Lung (tissue), 12 donors: ENCODE measurements around the gene AP2B1. TPM values are rescaled to one million over a fixed set of nuclear protein-coding genes. Genes with fewer than 3 reads are reported as not detected.

Source experiments
- ATAC-seq: fragments of 200-7000 bp; cut with Tn5 transposase; one replicate; pipeline ENCODE4 v1.9.1; 2020; ENCODE audit warnings: moderate number of reproducible peaks; ENCODE audit not compliant: insufficient read depth, low FRiP score
- DNase-seq, 3 donors: peaks; one replicate each; pipeline ENCODE4 v3.0.0-alpha.2; 2013 to 2017
- H3K27ac ChIP-seq, 2 donors: one replicate each; pipeline ENCODE4 v1.5.1; 2013; ENCODE audit warnings: mild to moderate bottlenecking in 2 of 2, moderate library complexity in 2 of 2, control low read depth in 1 of 2, inconsistent platforms in 1 of 2, low read depth in 1 of 2, low read length in 1 of 2
- H3K27me3 ChIP-seq, 3 donors: one replicate each; pipeline ENCODE4 v1.5.1; 2013; ENCODE audit warnings: low read length in 2 of 3; ENCODE audit not compliant: control insufficient read depth in 3 of 3, insufficient read depth in 3 of 3
- H3K36me3 ChIP-seq, 4 donors: one replicate each; pipeline ENCODE4 v1.5.1; 2013; ENCODE audit warnings: low read length in 4 of 4, mild to moderate bottlenecking in 1 of 4, moderate library complexity in 1 of 4; ENCODE audit not compliant: control insufficient read depth in 4 of 4, insufficient read depth in 4 of 4
- H3K4me1 ChIP-seq, 5 donors: one replicate each; pipeline ENCODE4 v1.5.1; 2013; ENCODE audit warnings: low read length in 5 of 5, mild to moderate bottlenecking in 2 of 5, moderate library complexity in 1 of 5; ENCODE audit not compliant: control insufficient read depth in 5 of 5, insufficient read depth in 5 of 5
- H3K4me3 ChIP-seq: one replicate; pipeline ENCODE4 v1.5.1; 2013; ENCODE audit warnings: mild to moderate bottlenecking, control low read depth, moderate library complexity
- H3K9ac ChIP-seq, 2 donors: one replicate each; pipeline ENCODE4 v1.5.1; 2013; ENCODE audit warnings: low read length in 2 of 2, control low read depth in 1 of 2; ENCODE audit not compliant: insufficient read depth in 1 of 2
- H3K9me3 ChIP-seq, 4 donors: one replicate each; pipeline ENCODE4 v1.5.1; 2013; ENCODE audit warnings: low read length in 3 of 4, mild to moderate bottlenecking in 1 of 4, moderate library complexity in 1 of 4; ENCODE audit not compliant: control insufficient read depth in 4 of 4, insufficient read depth in 3 of 4
- WGBS, 2 donors: extraction: QIAGEN DNeasy Blood & Tissue Kit; methylation state at CpG; one replicate each; pipeline ENCODE4 v1.1.7; 2013; 5-methylcytosine and 5-hydroxymethylcytosine counted together
- polyA plus RNA-seq, 2 donors: library from polyadenylated mRNA; stranded (reverse); fragments of 200-250 nt; gene quantifications; one replicate each; pipeline ENCODE4 v1.2.1, GENCODE V29; 2013
- total RNA-seq, 2 donors: library from RNA; depleted of rRNA in 1 of 2; stranded (reverse); fragments of >200 nt in 1 of 2; gene quantifications; one replicate each; pipeline ENCODE4 v1.2.1, GENCODE V29; 2014 to 2021
- TF ChIP-seq, protein P1 (sequence below): IDR thresholded peaks from 2 replicates; pipeline ENCODE4 v1.5.1; 2012; ENCODE audit warnings: mild to moderate bottlenecking; ENCODE audit errors: control extremely low read depth, extremely low read depth
- donor health status: control.
- donor health status: control.
- donor health status: Bipolar disorder and iron deficiency.
- donor health status: healthy.
- donor health status: DM: yes; HTN: yes; CAD: no.

The AP2B1 gene
- total and polyA plus RNA-seq, 4 donors = 52.9 to 156 (median 82.4) TPM

DNA sequence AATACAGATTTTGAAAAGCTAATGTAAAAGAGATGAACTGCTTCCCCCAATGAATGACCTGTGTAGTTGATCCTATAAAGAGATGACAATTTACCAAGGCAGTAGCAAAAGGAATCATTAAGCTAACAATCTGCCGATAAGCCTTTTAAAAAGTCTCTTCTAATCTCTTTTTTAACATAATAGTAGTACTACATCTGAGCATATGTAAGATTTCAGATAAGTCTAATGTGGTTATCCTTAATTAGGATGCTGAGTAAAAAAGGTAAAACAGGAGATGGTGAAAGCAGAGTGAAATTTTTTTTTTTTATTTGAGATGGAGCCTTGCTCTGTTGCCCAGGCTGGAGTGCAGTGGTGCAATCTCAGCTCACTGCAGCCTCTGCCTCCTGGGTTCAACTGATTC is 118.1 kb downstream of the AP2B1 start:
- Histone ChIP-seq H3K9ac (no peak overlapping the region), H3K27me3 (no peaks in the 10 kb centered on the region), H3K9me3 (no peaks in the 10 kb centered on the region), H3K36me3 (peaks cover 0 to 6% (median 4%) of the 10 kb centered on the region in 4 donors), H3K4me3 (no peak overlapping the region), H3K27ac (no peak overlapping the region), H3K4me1 (peaks cover 0 to 8% (median 1%) of the 10 kb centered on the region in 5 donors)
- whole genome bisulfite sequencing, 2 donors = 95 to 98% methylated on average over 1 of the region's 1 CpG
- DNase-seq (no peak), ATAC-seq (no peak)
- TF ChIP-seq, protein P1, sequence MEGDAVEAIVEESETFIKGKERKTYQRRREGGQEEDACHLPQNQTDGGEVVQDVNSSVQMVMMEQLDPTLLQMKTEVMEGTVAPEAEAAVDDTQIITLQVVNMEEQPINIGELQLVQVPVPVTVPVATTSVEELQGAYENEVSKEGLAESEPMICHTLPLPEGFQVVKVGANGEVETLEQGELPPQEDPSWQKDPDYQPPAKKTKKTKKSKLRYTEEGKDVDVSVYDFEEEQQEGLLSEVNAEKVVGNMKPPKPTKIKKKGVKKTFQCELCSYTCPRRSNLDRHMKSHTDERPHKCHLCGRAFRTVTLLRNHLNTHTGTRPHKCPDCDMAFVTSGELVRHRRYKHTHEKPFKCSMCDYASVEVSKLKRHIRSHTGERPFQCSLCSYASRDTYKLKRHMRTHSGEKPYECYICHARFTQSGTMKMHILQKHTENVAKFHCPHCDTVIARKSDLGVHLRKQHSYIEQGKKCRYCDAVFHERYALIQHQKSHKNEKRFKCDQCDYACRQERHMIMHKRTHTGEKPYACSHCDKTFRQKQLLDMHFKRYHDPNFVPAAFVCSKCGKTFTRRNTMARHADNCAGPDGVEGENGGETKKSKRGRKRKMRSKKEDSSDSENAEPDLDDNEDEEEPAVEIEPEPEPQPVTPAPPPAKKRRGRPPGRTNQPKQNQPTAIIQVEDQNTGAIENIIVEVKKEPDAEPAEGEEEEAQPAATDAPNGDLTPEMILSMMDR = no peak

DNA sequence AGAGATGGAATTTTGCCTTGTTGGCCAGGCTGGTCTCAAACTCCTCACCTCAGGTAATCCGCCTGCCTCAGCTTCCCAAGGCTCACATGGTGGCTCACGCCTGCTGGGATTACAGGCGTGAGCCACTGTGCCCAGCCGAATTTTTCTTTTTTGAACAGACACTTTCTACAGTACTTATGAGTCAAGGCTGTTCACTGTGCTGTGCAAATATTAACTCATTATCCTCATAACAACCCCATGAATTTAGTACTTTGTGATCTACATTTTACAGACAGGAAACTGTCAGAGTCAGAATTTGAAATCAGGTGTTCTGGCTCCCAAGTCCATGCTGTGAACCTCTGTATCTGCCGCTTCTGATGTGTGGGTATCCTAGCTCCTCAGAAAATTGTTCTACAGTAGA is 118.6 kb downstream of the AP2B1 start:
- ATAC-seq (no peak), DNase-seq (no peak)
- Histone ChIP-seq H3K4me3 (no peak overlapping the region), H3K9me3 (no peaks in the 10 kb centered on the region), H3K27me3 (no peaks in the 10 kb centered on the region), H3K4me1 (peaks cover 0 to 8% (median 1%) of the 10 kb centered on the region in 5 donors), H3K9ac (no peak overlapping the region), H3K27ac (no peak overlapping the region), H3K36me3 (peaks cover 0 to 10% (median 6%) of the 10 kb centered on the region in 4 donors)
- WGBS, 2 donors = 62% methylated on average over 5 of the region's 5 CpGs
- TF ChIP-seq, protein P1 = no peak

DNA sequence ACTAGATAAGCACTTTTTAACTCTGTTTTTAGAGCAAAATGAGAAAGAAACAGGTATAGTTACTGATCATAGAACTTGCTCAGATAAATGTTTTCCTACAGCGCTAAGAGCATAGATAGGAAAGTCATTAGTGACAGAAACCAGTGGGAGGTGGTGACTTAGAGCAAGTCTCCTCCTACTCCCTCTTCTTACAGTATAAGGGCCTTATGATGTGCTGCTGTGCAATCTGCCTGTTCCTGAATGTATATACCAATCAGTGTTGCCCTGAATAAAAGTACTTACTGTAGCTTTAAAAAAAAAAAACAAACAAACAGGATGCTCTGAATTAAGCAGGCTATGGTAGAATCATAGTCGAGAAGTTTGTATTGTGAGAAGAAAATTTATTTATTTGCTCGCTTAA is 121.0 kb downstream of the AP2B1 start:
- no peak overlapping the region for H3K27ac ChIP-seq
- H3K9me3 ChIP-seq = no peaks in the 10 kb centered on the region
- WGBS, 2 donors = 75 to 79% methylated on average over 3 of the region's 3 CpGs
- TF ChIP-seq, protein P1 = no peak
- no peaks in the 10 kb centered on the region for H3K27me3 ChIP-seq
- H3K4me3 ChIP-seq = no peak overlapping the region
- H3K4me1 ChIP-seq = peaks cover 4 to 21% (median 6%) of the 10 kb centered on the region in 5 donors
- ATAC-seq (no peak), DNase-seq (no peak)
- no peak overlapping the region for H3K9ac ChIP-seq
- peaks cover 5 to 14% (median 9%) of the 10 kb centered on the region in 4 donors for H3K36me3 ChIP-seq

DNA sequence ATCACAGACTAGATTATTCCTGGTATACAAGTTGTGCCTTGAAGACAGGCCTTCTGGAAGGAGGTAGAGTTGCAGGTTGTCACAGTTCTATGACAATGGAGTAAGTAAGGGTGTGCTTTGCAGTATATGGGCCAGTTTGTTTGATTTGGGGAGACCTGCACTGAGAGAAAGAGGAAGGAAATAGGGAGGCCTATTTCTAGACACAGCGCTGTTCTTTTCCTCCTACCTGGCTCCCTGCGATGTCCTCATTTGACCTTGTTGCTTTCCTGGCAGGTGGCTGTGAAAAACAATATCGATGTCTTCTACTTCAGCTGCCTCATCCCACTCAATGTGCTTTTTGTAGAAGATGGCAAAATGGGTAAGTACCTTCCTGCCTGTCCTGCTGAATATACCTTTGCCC is 121.8 kb downstream of the AP2B1 start:
- Histone ChIP-seq H3K4me1 (peaks cover 6 to 24% (median 8%) of the 10 kb centered on the region in 5 donors), H3K4me3 (no peak overlapping the region), H3K27ac (peak overlapping the region in 1 of 2 donors; percentile 33), H3K27me3 (no peaks in the 10 kb centered on the region), H3K9me3 (no peaks in the 10 kb centered on the region), H3K9ac (no peak overlapping the region), H3K36me3 (peaks cover 8 to 15% (median 12%) of the 10 kb centered on the region in 4 donors)
- ATAC-seq (no peak), DNase-seq (no peak)
- WGBS, 2 donors = 16 to 56% methylated on average over 3 of the region's 3 CpGs
- TF ChIP-seq, protein P1 = no peak
